OCI-LY7 (cell line): ENCODE data around the gene HYI. TPM values are rescaled to one million over a fixed set of nuclear protein-coding genes. Genes with fewer than 3 reads are reported as not detected.

ENCODE experiments used
- BruUV-seq: library from RNA; stranded (reverse); fragments of 400-500 nt; replicated peaks from 2 replicates; lab custom pipeline; 2021; lab: Mats Ljungman, UMichigan
- CTCF ChIA-PET: fragments of 300-600 bp; sonication (Branson Sonifier 250); formaldehyde crosslinking; loops from one replicate; lab custom pipeline; 2022; ENCODE audit warnings: antibody characterized with exemption; ENCODE audit not compliant: unreplicated experiment; lab: Charles Lee
- POLR2A ChIA-PET: fragments of 300-600 bp; sonication (Branson Sonifier 250); formaldehyde crosslinking; loops from one replicate; lab custom pipeline; 2022; ENCODE audit warnings: antibody characterized with exemption; lab: Charles Lee
- DNase-seq: peaks from one replicate; pipeline ENCODE4 v3.0.0-alpha.2; 2015; ENCODE audit warnings: low spot score
- H2AFZ ChIP-seq: fragments of 200-600 bp; sonication (generic), shearing (Covaris generic); 2 replicates; pipeline ENCODE4 v1.6.1; 2014; ENCODE audit warnings: mild to moderate bottlenecking, antibody characterized with exemption, low read length, moderate library complexity
- H3K27ac ChIP-seq: fragments of 200-600 bp; sonication (generic); 2 replicates; pipeline ENCODE4 v1.5.1; 2014; ENCODE audit warnings: mixed run types, low read depth, mild to moderate bottlenecking, moderate library complexity, low read length, inconsistent platforms; ENCODE audit not compliant: poor library complexity, severe bottlenecking
- H3K36me3 ChIP-seq: fragments of 200-600 bp; sonication (generic); 2 replicates; pipeline ENCODE4 v1.6.1; 2014; ENCODE audit warnings: mild to moderate bottlenecking, antibody characterized with exemption, low read length, moderate library complexity, mixed read lengths; ENCODE audit not compliant: insufficient read depth
- H3K4me1 ChIP-seq: fragments of 200-600 bp; sonication (generic); 2 replicates; pipeline ENCODE4 v1.5.1; 2014; ENCODE audit warnings: mild to moderate bottlenecking, low read length; ENCODE audit not compliant: insufficient read depth, poor library complexity, severe bottlenecking
- H3K4me2 ChIP-seq: fragments of 200-600 bp; sonication (generic); 2 replicates; pipeline ENCODE4 v1.6.1; 2014; ENCODE audit warnings: mild to moderate bottlenecking, low read length
- H3K4me3 ChIP-seq: fragments of 200-600 bp; sonication (generic); 2 replicates; pipeline ENCODE4 v1.5.1; 2014; ENCODE audit warnings: mild to moderate bottlenecking, low read depth, low read length; ENCODE audit not compliant: poor library complexity, severe bottlenecking
- H3K79me2 ChIP-seq: fragments of 200-600 bp; sonication (generic); 2 replicates; pipeline ENCODE4 v1.6.1; 2016; ENCODE audit warnings: low read depth, mild to moderate bottlenecking, low read length, moderate library complexity, mixed read lengths; ENCODE audit not compliant: insufficient read depth
- H3K9me2 ChIP-seq: fragments of 200-600 bp; sonication (generic); 2 replicates; pipeline ENCODE4 v1.6.1; 2016; ENCODE audit warnings: mild to moderate bottlenecking, low read length, mixed read lengths; ENCODE audit not compliant: insufficient read depth
- H3K9me3 ChIP-seq: fragments of 200-600 bp; sonication (generic); 2 replicates; pipeline ENCODE4 v1.6.1; 2014; ENCODE audit warnings: mild to moderate bottlenecking, mixed run types, low read length, mixed read lengths
- H4K20me1 ChIP-seq: fragments of 200-600 bp; sonication (generic); 2 replicates; pipeline ENCODE4 v1.6.1; 2014; ENCODE audit warnings: mild to moderate bottlenecking, antibody characterized with exemption, low read length, moderate library complexity, mixed read lengths; ENCODE audit not compliant: insufficient read depth
- CTCF ChIP-seq: fragments of 200-600 bp; sonication (generic); conservative IDR thresholded peaks from 2 replicates; pipeline ENCODE4 v1.5.1; 2014; ENCODE audit warnings: mild to moderate bottlenecking, antibody characterized with exemption, low read length, moderate library complexity, mixed read lengths
- EZH2phosphoT487 ChIP-seq: fragments of 200-600 bp; sonication (generic); IDR thresholded peaks from 2 replicates; pipeline ENCODE4 v1.6.1; 2018; ENCODE audit warnings: low read depth, borderline replicate concordance, mild to moderate bottlenecking, mixed run types, antibody characterized with exemption, low read length, moderate library complexity, mixed read lengths
- intact Hi-C: fragments of 100-400 bp; cut with micrococcal nuclease; formaldehyde crosslinking; loops from one replicate; pipeline ENCODE4 v1.10.0; 2022; ENCODE audit not compliant: unreplicated experiment
- total RNA-seq, 2 experiments: library from RNA; depleted of rRNA in 1 of 2; stranded (reverse); fragments of >200 nt in 1 of 2; shearing (Covaris generic) in 1 of 2; gene quantifications; 2 replicates each; pipeline ENCODE4 v1.2.3, GENCODE V29; 2014 to 2022

The HYI gene
- total RNA-seq, 2 experiments from 2014 or later: not detected

GRCh38 chr1:43405219-43405875, 48.4 kb downstream of the HYI start:
- no peak overlapping the region for H2AFZ ChIP-seq
- H4K20me1 ChIP-seq: no peaks in the 10 kb centered on the region
- H3K27ac ChIP-seq: no peak overlapping the region
- H3K4me2 ChIP-seq: no peak overlapping the region
- ChIA-PET CTCF (no interaction called here), POLR2A (interaction anchor here (0.6 kb wide), 1 partner anchor 321 kb away, joined by 3 read pairs; no protein-coding TSS in a partner anchor)
- TF ChIP-seq EZH2phosphoT487 (no peak), CTCF (no peak)
- H3K4me1 ChIP-seq: no peaks in the 10 kb centered on the region
- H3K9me3 ChIP-seq: no peaks in the 10 kb centered on the region
- H3K79me2 ChIP-seq: no peaks in the 10 kb centered on the region
- H3K36me3 ChIP-seq: peaks cover 63% of the 10 kb centered on the region
- H3K4me3 ChIP-seq: no peak overlapping the region
- DNase-seq: no peak
- no TSS peak for BruUV-seq
- no peaks in the 10 kb centered on the region for H3K9me2 ChIP-seq
- intact Hi-C loops: no loop called here

GRCh38 chr1:43404353-43404752, 49.4 kb downstream of the HYI start:
- intact Hi-C loops: no loop called here
- ChIA-PET CTCF (no interaction called here), POLR2A (no interaction called here)
- Histone ChIP-seq H3K27ac (no peak overlapping the region), H3K4me3 (no peak overlapping the region), H4K20me1 (no peaks in the 10 kb centered on the region), H3K79me2 (no peaks in the 10 kb centered on the region), H3K36me3 (peaks cover 56% of the 10 kb centered on the region), H3K4me2 (no peak overlapping the region), H3K9me3 (no peaks in the 10 kb centered on the region), H3K4me1 (no peaks in the 10 kb centered on the region), H2AFZ (no peak overlapping the region), H3K9me2 (no peaks in the 10 kb centered on the region)
- no TSS peak for BruUV-seq
- TF ChIP-seq EZH2phosphoT487: no peak
- no peak for TF ChIP-seq CTCF
- DNase-seq: no peak

GRCh38 chr1:43402089-43402865, 51.5 kb downstream of the HYI start:
- POLR2A ChIA-PET: no interaction called here
- Histone ChIP-seq H3K4me3 (no peak overlapping the region), H3K9me3 (no peaks in the 10 kb centered on the region), H3K36me3 (peaks cover 40% of the 10 kb centered on the region), H3K27ac (no peak overlapping the region), H3K4me1 (no peaks in the 10 kb centered on the region), H3K9me2 (no peaks in the 10 kb centered on the region), H2AFZ (no peak overlapping the region), H3K4me2 (no peak overlapping the region), H3K79me2 (no peaks in the 10 kb centered on the region), H4K20me1 (no peaks in the 10 kb centered on the region)
- no peak for DNase-seq
- no peak for TF ChIP-seq EZH2phosphoT487
- TF ChIP-seq CTCF: no peak
- no TSS peak for BruUV-seq
- CTCF ChIA-PET: no interaction called here
- intact Hi-C loops: no loop called here
